GM12873 (cell line): ENCODE measurements around the gene USP48.

Source experiments
- TF ChIP-seq, protein P1 (sequence below): IDR thresholded peaks from 2 replicates; pipeline ENCODE4 v1.5.1; 2012; ENCODE audit warnings: low read depth, mild to moderate bottlenecking, moderate library complexity, low read length, control low read depth; ENCODE audit not compliant: insufficient read depth; ENCODE audit errors: missing control alignments

The USP48 gene

DNA sequence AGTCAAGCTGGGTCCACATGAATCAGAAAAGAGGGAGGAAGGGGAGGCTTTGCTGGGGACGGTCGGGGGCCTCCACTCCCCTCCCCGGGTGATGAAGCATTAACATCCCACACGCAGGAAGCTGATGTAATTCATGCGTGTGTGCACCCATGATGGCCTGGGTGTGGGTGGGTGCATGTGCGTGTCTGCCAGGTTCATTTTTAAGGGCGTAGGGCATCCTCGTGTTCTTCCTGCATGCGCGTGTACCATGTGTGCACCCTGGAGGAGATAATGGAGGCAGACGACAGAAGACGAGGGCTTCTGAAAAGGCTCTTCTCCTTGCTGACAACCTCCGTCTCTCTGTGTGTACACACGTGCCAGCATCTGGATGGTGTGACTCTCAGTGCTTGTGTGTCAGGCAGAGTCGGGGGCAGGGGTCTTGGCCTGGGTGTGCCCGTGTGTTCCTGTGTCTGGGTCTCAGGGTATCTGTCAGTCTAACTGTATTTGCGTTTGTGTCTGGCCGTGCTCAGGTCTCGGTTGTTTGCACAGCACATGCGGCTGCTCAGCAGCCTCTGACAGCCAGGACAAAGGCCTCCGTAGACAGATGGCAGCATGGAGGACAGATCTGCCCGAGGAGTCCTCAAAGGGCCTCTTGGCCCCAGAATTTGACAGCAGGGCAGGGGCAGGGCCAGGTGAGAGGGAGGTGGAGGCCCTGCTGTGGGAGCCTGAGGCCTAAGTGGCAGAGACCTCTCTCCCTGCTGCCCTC, 116.2 kb downstream of the USP48 start:
- TF ChIP-seq, protein P1, sequence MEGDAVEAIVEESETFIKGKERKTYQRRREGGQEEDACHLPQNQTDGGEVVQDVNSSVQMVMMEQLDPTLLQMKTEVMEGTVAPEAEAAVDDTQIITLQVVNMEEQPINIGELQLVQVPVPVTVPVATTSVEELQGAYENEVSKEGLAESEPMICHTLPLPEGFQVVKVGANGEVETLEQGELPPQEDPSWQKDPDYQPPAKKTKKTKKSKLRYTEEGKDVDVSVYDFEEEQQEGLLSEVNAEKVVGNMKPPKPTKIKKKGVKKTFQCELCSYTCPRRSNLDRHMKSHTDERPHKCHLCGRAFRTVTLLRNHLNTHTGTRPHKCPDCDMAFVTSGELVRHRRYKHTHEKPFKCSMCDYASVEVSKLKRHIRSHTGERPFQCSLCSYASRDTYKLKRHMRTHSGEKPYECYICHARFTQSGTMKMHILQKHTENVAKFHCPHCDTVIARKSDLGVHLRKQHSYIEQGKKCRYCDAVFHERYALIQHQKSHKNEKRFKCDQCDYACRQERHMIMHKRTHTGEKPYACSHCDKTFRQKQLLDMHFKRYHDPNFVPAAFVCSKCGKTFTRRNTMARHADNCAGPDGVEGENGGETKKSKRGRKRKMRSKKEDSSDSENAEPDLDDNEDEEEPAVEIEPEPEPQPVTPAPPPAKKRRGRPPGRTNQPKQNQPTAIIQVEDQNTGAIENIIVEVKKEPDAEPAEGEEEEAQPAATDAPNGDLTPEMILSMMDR: no peak

GRCh38 chr1:21665711-21666575, 117.0 kb downstream of the USP48 start:
- TF ChIP-seq, protein P1: no peak

DNA sequence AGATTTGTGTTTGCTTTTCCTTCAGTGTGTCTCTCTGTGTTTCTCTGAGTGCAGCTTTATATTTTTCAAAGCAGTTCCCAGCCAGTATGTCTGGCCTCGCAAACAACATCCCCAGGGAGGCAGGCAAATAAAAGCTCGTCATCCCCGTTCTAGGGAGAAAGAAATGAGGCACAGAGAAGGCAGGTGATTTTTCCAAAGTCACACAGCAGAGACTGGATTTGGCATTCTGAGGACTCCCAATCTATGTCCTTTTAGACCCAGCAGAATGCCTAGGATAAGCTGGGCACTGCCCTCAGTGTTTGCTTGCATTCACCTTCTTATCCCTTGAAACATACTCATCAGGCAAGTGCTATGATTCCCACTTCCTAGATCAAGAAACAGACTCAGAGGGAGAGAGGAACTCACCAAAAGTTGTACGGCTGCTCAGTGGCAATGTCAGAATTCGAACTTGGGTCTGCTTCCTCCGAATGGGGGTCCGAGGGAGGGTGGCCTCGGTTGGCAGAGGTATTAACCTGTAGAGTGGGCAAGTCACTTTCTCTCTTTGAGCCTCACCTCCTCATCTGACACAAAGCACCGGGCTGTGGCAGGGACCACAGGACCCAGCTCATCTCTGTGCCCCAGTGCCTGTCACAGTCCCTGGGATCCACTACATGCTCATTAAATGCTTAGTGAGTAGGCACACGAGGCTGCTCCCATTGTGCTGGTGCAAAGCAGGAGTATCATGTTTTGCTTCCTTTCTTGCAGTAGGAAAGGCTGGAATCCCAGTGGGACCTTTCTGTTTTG, 118.0 kb downstream of the USP48 start:
- TF ChIP-seq, protein P1: no peak

- TF ChIP-seq, protein P1: no peak
Observed at GRCh38 chr1:21663951-21664805, 118.8 kb downstream of the USP48 start.

GRCh38 chr1:21663248-21663950, 119.5 kb downstream of the USP48 start:
- TF ChIP-seq, protein P1: no peak

GRCh38 chr1:21662426-21663247, 120.3 kb downstream of the USP48 start:
- TF ChIP-seq, protein P1: no peak
